HepG2 (cell line): ENCODE results near the gene MT1F. TPM values are rescaled to one million over a fixed set of nuclear protein-coding genes. Genes with fewer than 3 reads are reported as not detected.

Experiments used
- AGO1 ChIP-seq: fragments of 200-400 bp; formaldehyde crosslinking; IDR thresholded peaks from 2 replicates; pipeline ENCODE4 v1.6.1; 2017; ENCODE audit warnings: mild to moderate bottlenecking, low read depth, low read length, moderate library complexity; ENCODE audit not compliant: poor library complexity, severe bottlenecking
- AKAP8 ChIP-seq: sonication (generic); formaldehyde crosslinking; IDR thresholded peaks from 2 replicates; pipeline ENCODE4 v1.5.1; 2020; ENCODE audit warnings: mild to moderate bottlenecking, missing genetic modification reagents
- CENPT ChIP-seq: sonication (generic); formaldehyde crosslinking; IDR thresholded peaks from 2 replicates; pipeline ENCODE4 v1.8.0; 2022; ENCODE audit warnings: low read depth, mild to moderate bottlenecking, moderate library complexity, missing genetic modification reagents
- CHD2 ChIP-seq: IDR thresholded peaks from 2 replicates; pipeline ENCODE4 v1.6.1; 2011; ENCODE audit warnings: low read depth, low read length, improper control_type of control experiment
- HMG20A ChIP-seq: IDR thresholded peaks from 2 replicates; pipeline ENCODE4 v1.6.1; 2016; ENCODE audit warnings: borderline replicate concordance
- KDM6A ChIP-seq: IDR thresholded peaks from 2 replicates; pipeline ENCODE4 v1.6.1; 2016; ENCODE audit warnings: low read depth
- KLF6 ChIP-seq: IDR thresholded peaks from 2 replicates; pipeline ENCODE4 v1.8.0; 2016; ENCODE audit warnings: missing biosample characterization, missing genetic modification reagents
- POGZ ChIP-seq: sonication (generic); formaldehyde crosslinking; IDR thresholded peaks from 2 replicates; pipeline ENCODE4 v1.4.0; 2020; ENCODE audit warnings: mild to moderate bottlenecking, missing genetic modification reagents
- SNAI1 ChIP-seq: sonication (generic); formaldehyde crosslinking; IDR thresholded peaks from 2 replicates; pipeline ENCODE4 v1.5.0; 2020; ENCODE audit warnings: mild to moderate bottlenecking, missing genetic modification reagents, borderline replicate concordance
- ZFP91 ChIP-seq: sonication (generic); formaldehyde crosslinking; IDR thresholded peaks from 2 replicates; pipeline ENCODE4 v1.9.0; 2022; ENCODE audit warnings: missing genetic modification reagents, mild to moderate bottlenecking, borderline replicate concordance
- ZNF431 ChIP-seq: sonication (generic); formaldehyde crosslinking; IDR thresholded peaks from 2 replicates; pipeline ENCODE4 v1.9.0; 2022; ENCODE audit warnings: missing genetic modification reagents, low read depth, mild to moderate bottlenecking, borderline replicate concordance
- ZNF841 ChIP-seq: sonication (generic); formaldehyde crosslinking; IDR thresholded peaks from 2 replicates; pipeline ENCODE4 v1.8.1; 2023; ENCODE audit warnings: missing genetic modification reagents, borderline replicate concordance
- polyA plus RNA-seq, 8 experiments: library from polyadenylated mRNA; depleted of rRNA in 3 of 8; stranded (reverse) in 7 of 8; unstranded in 1 of 8; fragments of >200 nt; fragmentation: Illumina TruSeq in 4 of 8; extraction: Trizol in 4 of 8; gene quantifications; 2 replicates each; pipeline versions ENCODE4 v1.2.1 to v1.2.3, GENCODE V29; 2011 to 2016; ENCODE audit warnings: low read depth in 4 of 8, missing spikeins in 1 of 8, mixed read lengths in 1 of 8; ENCODE audit not compliant: insufficient read depth in 1 of 8
- total RNA-seq, 5 experiments: library from RNA; depleted of rRNA; stranded (reverse); fragments of >200 nt; fragmentation: Illumina TruSeq; extraction: Trizol; gene quantifications; 2 replicates each; pipeline ENCODE4 v1.2.3, GENCODE V29; 2016; ENCODE audit warnings: low read depth in 1 of 5
- TF ChIP-seq, protein P1 (sequence below), 2 experiments: IDR thresholded peaks; 2 replicates each; pipeline ENCODE4 v1.6.1; 2011 to 2012; ENCODE audit warnings: low read length in 2 of 2, borderline replicate concordance in 1 of 2, low read depth in 1 of 2, mild to moderate bottlenecking in 1 of 2, moderate library complexity in 1 of 2
- TF ChIP-seq, protein P2 (sequence below): sonication (generic); formaldehyde crosslinking; conservative IDR thresholded peaks from 2 replicates; pipeline ENCODE4 v1.8.0; 2022; ENCODE audit warnings: low read depth, missing genetic modification reagents
- TF ChIP-seq, protein P3 (sequence below), 2 experiments: fragments of 450-650 bp in 1 of 2; sonication (generic) in 1 of 2; formaldehyde crosslinking; IDR thresholded peaks; 2 replicates each; pipeline versions ENCODE4 v1.5.0 to v1.8.0; 2020 to 2022; ENCODE audit warnings: mild to moderate bottlenecking in 1 of 2, missing genetic modification reagents in 1 of 2
- TF ChIP-seq, protein P4 (sequence below): sonication (generic); formaldehyde crosslinking; IDR thresholded peaks from 2 replicates; pipeline ENCODE4 v1.5.1; 2020; ENCODE audit warnings: mild to moderate bottlenecking, missing genetic modification reagents, moderate library complexity

The MT1F gene
- total and polyA plus RNA-seq, 2 of the 13 experiments (the other 11 are each of a cell fraction or from before 2014, with no cell fraction given) = 1.9 to 169 TPM

GRCh38 chr16:56681939-56682702 is 24.4 kb downstream of the MT1F start, which contains the start of gene MT1X (continued):
- TF ChIP-seq KLF6 (no peak), CHD2 (no peak), AKAP8 (CRISPR knock-in tag) (peak; percentile 84; the same call in 1 of the 2 replicates), ZNF431 (no peak), KDM6A (CRISPR knock-in tag) (no peak), ZFP91 (CRISPR knock-in tag) (peak; percentile 91), HMG20A (CRISPR knock-in tag) (peak; percentile 33; the same call in 1 of the 2 replicates), SNAI1 (CRISPR knock-in tag) (peak; percentile 49; the same call in 1 of the 2 replicates), POGZ (CRISPR knock-in tag) (peak; percentile 79), AGO1 (no peak), ZNF841 (CRISPR knock-in tag) (no peak), CENPT (CRISPR knock-in tag) (peak; percentile 88)
- TF ChIP-seq, protein P1, sequence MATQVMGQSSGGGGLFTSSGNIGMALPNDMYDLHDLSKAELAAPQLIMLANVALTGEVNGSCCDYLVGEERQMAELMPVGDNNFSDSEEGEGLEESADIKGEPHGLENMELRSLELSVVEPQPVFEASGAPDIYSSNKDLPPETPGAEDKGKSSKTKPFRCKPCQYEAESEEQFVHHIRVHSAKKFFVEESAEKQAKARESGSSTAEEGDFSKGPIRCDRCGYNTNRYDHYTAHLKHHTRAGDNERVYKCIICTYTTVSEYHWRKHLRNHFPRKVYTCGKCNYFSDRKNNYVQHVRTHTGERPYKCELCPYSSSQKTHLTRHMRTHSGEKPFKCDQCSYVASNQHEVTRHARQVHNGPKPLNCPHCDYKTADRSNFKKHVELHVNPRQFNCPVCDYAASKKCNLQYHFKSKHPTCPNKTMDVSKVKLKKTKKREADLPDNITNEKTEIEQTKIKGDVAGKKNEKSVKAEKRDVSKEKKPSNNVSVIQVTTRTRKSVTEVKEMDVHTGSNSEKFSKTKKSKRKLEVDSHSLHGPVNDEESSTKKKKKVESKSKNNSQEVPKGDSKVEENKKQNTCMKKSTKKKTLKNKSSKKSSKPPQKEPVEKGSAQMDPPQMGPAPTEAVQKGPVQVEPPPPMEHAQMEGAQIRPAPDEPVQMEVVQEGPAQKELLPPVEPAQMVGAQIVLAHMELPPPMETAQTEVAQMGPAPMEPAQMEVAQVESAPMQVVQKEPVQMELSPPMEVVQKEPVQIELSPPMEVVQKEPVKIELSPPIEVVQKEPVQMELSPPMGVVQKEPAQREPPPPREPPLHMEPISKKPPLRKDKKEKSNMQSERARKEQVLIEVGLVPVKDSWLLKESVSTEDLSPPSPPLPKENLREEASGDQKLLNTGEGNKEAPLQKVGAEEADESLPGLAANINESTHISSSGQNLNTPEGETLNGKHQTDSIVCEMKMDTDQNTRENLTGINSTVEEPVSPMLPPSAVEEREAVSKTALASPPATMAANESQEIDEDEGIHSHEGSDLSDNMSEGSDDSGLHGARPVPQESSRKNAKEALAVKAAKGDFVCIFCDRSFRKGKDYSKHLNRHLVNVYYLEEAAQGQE (IDR thresholded peaks at IDR 0.05; ENCODE audit: borderline replicate concordance in 1 of 2, low read depth in 1 of 2, low read length in 2 of 2) = peak in 1 of 2 experiments; percentile 20; a peak in 1 of 4 replicates
- TF ChIP-seq, protein P2, sequence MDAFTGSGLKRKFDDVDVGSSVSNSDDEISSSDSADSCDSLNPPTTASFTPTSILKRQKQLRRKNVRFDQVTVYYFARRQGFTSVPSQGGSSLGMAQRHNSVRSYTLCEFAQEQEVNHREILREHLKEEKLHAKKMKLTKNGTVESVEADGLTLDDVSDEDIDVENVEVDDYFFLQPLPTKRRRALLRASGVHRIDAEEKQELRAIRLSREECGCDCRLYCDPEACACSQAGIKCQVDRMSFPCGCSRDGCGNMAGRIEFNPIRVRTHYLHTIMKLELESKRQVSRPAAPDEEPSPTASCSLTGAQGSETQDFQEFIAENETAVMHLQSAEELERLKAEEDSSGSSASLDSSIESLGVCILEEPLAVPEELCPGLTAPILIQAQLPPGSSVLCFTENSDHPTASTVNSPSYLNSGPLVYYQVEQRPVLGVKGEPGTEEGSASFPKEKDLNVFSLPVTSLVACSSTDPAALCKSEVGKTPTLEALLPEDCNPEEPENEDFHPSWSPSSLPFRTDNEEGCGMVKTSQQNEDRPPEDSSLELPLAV (CRISPR knock-in tag) = no peak
- TF ChIP-seq, protein P3, sequence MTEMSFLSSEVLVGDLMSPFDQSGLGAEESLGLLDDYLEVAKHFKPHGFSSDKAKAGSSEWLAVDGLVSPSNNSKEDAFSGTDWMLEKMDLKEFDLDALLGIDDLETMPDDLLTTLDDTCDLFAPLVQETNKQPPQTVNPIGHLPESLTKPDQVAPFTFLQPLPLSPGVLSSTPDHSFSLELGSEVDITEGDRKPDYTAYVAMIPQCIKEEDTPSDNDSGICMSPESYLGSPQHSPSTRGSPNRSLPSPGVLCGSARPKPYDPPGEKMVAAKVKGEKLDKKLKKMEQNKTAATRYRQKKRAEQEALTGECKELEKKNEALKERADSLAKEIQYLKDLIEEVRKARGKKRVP (CRISPR knock-in tag; IDR thresholded peaks at IDR 0.05) = no peak
- TF ChIP-seq, protein P4, sequence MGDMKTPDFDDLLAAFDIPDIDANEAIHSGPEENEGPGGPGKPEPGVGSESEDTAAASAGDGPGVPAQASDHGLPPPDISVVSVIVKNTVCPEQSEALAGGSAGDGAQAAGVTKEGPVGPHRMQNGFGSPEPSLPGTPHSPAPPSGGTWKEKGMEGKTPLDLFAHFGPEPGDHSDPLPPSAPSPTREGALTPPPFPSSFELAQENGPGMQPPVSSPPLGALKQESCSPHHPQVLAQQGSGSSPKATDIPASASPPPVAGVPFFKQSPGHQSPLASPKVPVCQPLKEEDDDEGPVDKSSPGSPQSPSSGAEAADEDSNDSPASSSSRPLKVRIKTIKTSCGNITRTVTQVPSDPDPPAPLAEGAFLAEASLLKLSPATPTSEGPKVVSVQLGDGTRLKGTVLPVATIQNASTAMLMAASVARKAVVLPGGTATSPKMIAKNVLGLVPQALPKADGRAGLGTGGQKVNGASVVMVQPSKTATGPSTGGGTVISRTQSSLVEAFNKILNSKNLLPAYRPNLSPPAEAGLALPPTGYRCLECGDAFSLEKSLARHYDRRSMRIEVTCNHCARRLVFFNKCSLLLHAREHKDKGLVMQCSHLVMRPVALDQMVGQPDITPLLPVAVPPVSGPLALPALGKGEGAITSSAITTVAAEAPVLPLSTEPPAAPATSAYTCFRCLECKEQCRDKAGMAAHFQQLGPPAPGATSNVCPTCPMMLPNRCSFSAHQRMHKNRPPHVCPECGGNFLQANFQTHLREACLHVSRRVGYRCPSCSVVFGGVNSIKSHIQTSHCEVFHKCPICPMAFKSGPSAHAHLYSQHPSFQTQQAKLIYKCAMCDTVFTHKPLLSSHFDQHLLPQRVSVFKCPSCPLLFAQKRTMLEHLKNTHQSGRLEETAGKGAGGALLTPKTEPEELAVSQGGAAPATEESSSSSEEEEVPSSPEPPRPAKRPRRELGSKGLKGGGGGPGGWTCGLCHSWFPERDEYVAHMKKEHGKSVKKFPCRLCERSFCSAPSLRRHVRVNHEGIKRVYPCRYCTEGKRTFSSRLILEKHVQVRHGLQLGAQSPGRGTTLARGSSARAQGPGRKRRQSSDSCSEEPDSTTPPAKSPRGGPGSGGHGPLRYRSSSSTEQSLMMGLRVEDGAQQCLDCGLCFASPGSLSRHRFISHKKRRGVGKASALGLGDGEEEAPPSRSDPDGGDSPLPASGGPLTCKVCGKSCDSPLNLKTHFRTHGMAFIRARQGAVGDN (CRISPR knock-in tag) = peak; percentile 95
